ENCODE results near the gene APP. TPM values are rescaled to one million over a fixed set of nuclear protein-coding genes. Genes with fewer than 3 reads are reported as not detected.

APP gene
- total and polyA plus RNA-seq, 2 of the 13 experiments (the other 11 are each of a cell fraction or from before 2014, with no cell fraction given): 70.6 to 262 TPM

DNA sequence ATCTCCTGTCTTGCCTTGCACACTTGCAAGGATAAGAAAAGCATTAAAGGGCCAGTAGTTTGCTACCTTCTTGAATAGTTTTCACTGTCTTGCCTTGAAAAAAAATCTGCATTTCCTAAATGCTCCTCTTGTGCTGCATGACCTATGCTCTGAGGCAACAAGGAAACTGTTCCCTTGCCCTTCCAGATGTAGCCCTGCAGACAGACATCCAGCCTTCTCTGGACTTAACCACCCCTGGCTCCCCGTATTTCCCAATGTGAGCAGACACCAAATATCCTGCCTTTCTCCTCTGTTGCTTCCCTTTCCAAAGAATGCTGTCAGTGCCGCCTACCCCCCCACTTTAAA, 258.2 kb downstream of the APP start (continued):
- TF ChIP-seq, protein P1, sequence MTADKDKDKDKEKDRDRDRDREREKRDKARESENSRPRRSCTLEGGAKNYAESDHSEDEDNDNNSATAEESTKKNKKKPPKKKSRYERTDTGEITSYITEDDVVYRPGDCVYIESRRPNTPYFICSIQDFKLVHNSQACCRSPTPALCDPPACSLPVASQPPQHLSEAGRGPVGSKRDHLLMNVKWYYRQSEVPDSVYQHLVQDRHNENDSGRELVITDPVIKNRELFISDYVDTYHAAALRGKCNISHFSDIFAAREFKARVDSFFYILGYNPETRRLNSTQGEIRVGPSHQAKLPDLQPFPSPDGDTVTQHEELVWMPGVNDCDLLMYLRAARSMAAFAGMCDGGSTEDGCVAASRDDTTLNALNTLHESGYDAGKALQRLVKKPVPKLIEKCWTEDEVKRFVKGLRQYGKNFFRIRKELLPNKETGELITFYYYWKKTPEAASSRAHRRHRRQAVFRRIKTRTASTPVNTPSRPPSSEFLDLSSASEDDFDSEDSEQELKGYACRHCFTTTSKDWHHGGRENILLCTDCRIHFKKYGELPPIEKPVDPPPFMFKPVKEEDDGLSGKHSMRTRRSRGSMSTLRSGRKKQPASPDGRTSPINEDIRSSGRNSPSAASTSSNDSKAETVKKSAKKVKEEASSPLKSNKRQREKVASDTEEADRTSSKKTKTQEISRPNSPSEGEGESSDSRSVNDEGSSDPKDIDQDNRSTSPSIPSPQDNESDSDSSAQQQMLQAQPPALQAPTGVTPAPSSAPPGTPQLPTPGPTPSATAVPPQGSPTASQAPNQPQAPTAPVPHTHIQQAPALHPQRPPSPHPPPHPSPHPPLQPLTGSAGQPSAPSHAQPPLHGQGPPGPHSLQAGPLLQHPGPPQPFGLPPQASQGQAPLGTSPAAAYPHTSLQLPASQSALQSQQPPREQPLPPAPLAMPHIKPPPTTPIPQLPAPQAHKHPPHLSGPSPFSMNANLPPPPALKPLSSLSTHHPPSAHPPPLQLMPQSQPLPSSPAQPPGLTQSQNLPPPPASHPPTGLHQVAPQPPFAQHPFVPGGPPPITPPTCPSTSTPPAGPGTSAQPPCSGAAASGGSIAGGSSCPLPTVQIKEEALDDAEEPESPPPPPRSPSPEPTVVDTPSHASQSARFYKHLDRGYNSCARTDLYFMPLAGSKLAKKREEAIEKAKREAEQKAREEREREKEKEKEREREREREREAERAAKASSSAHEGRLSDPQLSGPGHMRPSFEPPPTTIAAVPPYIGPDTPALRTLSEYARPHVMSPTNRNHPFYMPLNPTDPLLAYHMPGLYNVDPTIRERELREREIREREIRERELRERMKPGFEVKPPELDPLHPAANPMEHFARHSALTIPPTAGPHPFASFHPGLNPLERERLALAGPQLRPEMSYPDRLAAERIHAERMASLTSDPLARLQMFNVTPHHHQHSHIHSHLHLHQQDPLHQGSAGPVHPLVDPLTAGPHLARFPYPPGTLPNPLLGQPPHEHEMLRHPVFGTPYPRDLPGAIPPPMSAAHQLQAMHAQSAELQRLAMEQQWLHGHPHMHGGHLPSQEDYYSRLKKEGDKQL (CRISPR knock-in tag; IDR thresholded peaks at IDR 0.05; ENCODE audit: low read depth): no peak
- TF ChIP-seq ZNF143 (CRISPR knock-in tag; IDR thresholded peaks at IDR 0.05): no peak
- no peak for TF ChIP-seq SMARCE1 (IDR thresholded peaks at IDR 0.05; ENCODE audit: borderline replicate concordance)

DNA sequence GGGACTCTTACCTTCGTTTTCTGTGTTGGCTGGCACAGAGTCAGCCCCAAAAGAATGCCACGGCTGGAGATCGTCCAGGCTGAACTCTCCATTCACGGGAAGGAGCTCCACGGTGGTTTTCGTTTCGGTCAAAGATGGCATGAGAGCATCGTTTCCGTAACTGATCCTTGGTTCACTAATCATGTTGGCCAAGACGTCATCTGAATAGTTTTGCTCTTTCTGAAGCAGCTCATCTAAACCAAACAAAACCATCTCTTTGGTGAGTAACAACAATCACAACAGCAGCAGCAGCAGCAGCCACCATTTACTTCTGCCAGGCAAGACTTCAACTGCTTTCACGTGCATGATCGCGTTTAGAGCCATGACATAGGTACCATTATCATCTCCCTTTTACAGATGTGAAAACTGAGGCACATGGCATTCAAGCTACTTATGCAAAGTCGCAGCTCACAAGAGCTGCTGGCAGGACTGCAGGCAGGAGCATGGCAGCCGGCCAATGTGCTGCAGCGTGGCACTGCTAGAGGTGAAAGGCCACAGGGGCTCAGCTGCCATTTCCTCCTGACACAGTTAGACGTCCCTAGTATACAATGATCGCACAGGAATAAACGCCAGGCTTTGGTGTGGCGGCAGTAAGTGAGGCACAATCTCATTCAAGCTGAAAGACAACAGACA, 258.7 kb downstream of the APP start:
- no peak overlapping the region for H3K9ac ChIP-seq (ENCODE audit: insufficient read depth, low read depth, low read length)
- POLR2A ChIA-PET: no interaction called here
- BruUV-seq (replicated peaks): no TSS peak
- TF ChIP-seq ZNF629 (CRISPR knock-in tag; conservative IDR thresholded peaks at IDR 0.05): 0 out of 2 replicates have a peak, but pooled peaks have one; percentile 13
- TF ChIP-seq, protein P2, sequence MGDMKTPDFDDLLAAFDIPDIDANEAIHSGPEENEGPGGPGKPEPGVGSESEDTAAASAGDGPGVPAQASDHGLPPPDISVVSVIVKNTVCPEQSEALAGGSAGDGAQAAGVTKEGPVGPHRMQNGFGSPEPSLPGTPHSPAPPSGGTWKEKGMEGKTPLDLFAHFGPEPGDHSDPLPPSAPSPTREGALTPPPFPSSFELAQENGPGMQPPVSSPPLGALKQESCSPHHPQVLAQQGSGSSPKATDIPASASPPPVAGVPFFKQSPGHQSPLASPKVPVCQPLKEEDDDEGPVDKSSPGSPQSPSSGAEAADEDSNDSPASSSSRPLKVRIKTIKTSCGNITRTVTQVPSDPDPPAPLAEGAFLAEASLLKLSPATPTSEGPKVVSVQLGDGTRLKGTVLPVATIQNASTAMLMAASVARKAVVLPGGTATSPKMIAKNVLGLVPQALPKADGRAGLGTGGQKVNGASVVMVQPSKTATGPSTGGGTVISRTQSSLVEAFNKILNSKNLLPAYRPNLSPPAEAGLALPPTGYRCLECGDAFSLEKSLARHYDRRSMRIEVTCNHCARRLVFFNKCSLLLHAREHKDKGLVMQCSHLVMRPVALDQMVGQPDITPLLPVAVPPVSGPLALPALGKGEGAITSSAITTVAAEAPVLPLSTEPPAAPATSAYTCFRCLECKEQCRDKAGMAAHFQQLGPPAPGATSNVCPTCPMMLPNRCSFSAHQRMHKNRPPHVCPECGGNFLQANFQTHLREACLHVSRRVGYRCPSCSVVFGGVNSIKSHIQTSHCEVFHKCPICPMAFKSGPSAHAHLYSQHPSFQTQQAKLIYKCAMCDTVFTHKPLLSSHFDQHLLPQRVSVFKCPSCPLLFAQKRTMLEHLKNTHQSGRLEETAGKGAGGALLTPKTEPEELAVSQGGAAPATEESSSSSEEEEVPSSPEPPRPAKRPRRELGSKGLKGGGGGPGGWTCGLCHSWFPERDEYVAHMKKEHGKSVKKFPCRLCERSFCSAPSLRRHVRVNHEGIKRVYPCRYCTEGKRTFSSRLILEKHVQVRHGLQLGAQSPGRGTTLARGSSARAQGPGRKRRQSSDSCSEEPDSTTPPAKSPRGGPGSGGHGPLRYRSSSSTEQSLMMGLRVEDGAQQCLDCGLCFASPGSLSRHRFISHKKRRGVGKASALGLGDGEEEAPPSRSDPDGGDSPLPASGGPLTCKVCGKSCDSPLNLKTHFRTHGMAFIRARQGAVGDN (CRISPR knock-in tag; IDR thresholded peaks at IDR 0.05): no peak
- FAIRE-seq (no peak), ATAC-seq (no peak), DNase-seq (ENCODE audit: low spot score) (no peak)
- H4K20me1 ChIP-seq (ENCODE audit: insufficient read depth, low read length): no peaks in the 10 kb centered on the region
- no peaks in the 10 kb centered on the region; a peak in 1 of 5 replicates for H3K27me3 ChIP-seq (ENCODE audit: control insufficient read depth in 1 of 2, insufficient read depth in 2 of 2, low read length in 2 of 2)
- H3K4me1 ChIP-seq (ENCODE audit: insufficient read depth, low read length): no peaks in the 10 kb centered on the region
- intact Hi-C loops (cut with micrococcal nuclease; ENCODE audit: unreplicated experiment): no loop called here
- H3K27ac ChIP-seq (ENCODE audit: extremely low read length, insufficient read depth, low read length): no peak overlapping the region
- H3K79me2 ChIP-seq (ENCODE audit: insufficient read depth, low read length): no peaks in the 10 kb centered on the region
- in situ Hi-C loops (cut with HindIII; ENCODE audit: extremely low pct_ligation_motif_present, low pct_unique_long_range_greater_than_20kb): no loop called here
- 0 out of 5 replicates have a peak, but pooled peaks cover 0 to 4% of the 10 kb centered on the region in 2 experiments for H3K36me3 ChIP-seq (replicated peaks in 1 of 2; ENCODE audit: control insufficient read depth in 1 of 2, insufficient read depth in 2 of 2, low read length in 2 of 2)
- WGBS (ENCODE audit: low lambda C conversion rate): 78% methylated on average over 20 of the region's 20 CpGs
- CTCF ChIA-PET (ENCODE audit: low intra/inter-chr PET ratio, low total read pairs): no interaction called here
- no peak overlapping the region for H3K4me3 ChIP-seq (replicated peaks in 1 of 3; ENCODE audit: insufficient read depth in 1 of 3, low read depth in 2 of 3, low read length in 3 of 3)
- no peaks in the 10 kb centered on the region for H3K9me3 ChIP-seq (ENCODE audit: low read length)
- H2AFZ ChIP-seq (ENCODE audit: low read length): no peak overlapping the region
- H3K4me2 ChIP-seq (ENCODE audit: low read depth, low read length): no peak overlapping the region

All from HepG2 (cell line).